ENCODE measurements around the gene SCGB3A1. TPM values are rescaled to one million over a fixed set of nuclear protein-coding genes. Genes with fewer than 3 reads are reported as not detected.

Gene SCGB3A1
- polyA plus RNA-seq, 1 donor (not counting 4 experiments of a cell fraction or from before 2014, with no cell fraction given) = not detected

DNA sequence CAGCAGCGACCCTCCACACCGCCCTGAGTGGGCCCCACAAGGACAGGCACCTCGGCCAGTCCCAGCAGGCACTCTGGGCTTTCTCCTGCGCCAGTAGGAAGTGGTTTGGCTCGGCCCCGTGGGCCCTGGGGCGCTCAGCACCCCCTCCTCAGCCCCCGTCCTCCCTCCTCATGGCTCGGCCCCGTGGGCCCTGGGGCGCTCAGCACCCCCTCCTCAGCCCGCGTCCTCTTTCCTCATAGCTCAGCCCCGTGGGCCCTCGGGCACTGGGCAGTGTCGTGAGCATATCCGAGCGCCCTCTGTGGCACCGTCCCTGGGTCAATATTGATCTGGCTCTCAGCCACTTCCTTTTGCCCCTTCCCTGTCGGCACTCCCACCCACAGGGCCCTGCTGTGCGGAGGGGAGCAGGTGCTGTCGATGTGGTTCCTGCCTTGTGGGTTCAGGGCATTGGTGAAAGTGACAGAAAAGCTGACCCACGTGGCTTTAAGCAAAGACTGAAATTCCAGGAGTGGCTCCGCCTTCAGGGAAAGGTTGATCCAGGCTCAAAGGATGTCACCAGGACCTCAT, 5.5 kb upstream of the SCGB3A1 start:
- TF ChIP-seq, protein P1, sequence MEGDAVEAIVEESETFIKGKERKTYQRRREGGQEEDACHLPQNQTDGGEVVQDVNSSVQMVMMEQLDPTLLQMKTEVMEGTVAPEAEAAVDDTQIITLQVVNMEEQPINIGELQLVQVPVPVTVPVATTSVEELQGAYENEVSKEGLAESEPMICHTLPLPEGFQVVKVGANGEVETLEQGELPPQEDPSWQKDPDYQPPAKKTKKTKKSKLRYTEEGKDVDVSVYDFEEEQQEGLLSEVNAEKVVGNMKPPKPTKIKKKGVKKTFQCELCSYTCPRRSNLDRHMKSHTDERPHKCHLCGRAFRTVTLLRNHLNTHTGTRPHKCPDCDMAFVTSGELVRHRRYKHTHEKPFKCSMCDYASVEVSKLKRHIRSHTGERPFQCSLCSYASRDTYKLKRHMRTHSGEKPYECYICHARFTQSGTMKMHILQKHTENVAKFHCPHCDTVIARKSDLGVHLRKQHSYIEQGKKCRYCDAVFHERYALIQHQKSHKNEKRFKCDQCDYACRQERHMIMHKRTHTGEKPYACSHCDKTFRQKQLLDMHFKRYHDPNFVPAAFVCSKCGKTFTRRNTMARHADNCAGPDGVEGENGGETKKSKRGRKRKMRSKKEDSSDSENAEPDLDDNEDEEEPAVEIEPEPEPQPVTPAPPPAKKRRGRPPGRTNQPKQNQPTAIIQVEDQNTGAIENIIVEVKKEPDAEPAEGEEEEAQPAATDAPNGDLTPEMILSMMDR (optimal IDR thresholded peaks at IDR 0.05 in 1 of 3, IDR thresholded peaks at IDR 0.05 in 1 of 3, conservative IDR thresholded peaks at IDR 0.05 in 1 of 3; ENCODE audit: extremely low read depth in 1 of 3, insufficient read depth in 2 of 3, low read length in 3 of 3) = no peak
- Histone ChIP-seq H3K9ac (ENCODE audit: control insufficient read depth, extremely low read depth, insufficient read depth, low read length) (no peak overlapping the region), H3K4me2 (ENCODE audit: control insufficient read depth, extremely low read depth, insufficient read depth, low read depth, low read length) (no peak overlapping the region), H3K36me3 (ENCODE audit: control insufficient read depth in 2 of 2, extremely low read depth in 1 of 2, insufficient read depth in 2 of 2, low read length in 2 of 2) (no peaks in the 10 kb centered on the region), H3K9me1 (ENCODE audit: control insufficient read depth, extremely low read depth, insufficient read depth, low read length) (no peaks in the 10 kb centered on the region), H3K4me1 (ENCODE audit: control insufficient read depth, extremely low read depth, insufficient read depth, low read length) (no peaks in the 10 kb centered on the region), H2AFZ (ENCODE audit: control insufficient read depth, low read length) (no peak overlapping the region), H3K79me2 (ENCODE audit: control insufficient read depth, insufficient read depth, low read length) (no peaks in the 10 kb centered on the region), H3K27ac (ENCODE audit: control insufficient read depth, insufficient read depth, low read length) (no peak overlapping the region), H3K4me3 (ENCODE audit: control insufficient read depth in 2 of 3, extremely low read depth in 1 of 3, insufficient read depth in 2 of 3, low read depth in 1 of 3, low read length in 3 of 3) (no peak overlapping the region), H3K27me3 (ENCODE audit: control insufficient read depth, extremely low read depth, insufficient read depth, low read length) (peaks cover 17% of the 10 kb centered on the region), H3K9me3 (ENCODE audit: control insufficient read depth, low read depth, low read length) (no peaks in the 10 kb centered on the region), H4K20me1 (ENCODE audit: control insufficient read depth, extremely low read depth, insufficient read depth, low read length) (no peaks in the 10 kb centered on the region)
- dilution Hi-C loops (cut with MboI; ENCODE audit: extremely low pct_ligation_motif_present, low sequenced_read_pairs) = no loop called here
- DNase-seq (ENCODE audit: low read depth, low spot score) (no peak), FAIRE-seq (no peak)

DNA sequence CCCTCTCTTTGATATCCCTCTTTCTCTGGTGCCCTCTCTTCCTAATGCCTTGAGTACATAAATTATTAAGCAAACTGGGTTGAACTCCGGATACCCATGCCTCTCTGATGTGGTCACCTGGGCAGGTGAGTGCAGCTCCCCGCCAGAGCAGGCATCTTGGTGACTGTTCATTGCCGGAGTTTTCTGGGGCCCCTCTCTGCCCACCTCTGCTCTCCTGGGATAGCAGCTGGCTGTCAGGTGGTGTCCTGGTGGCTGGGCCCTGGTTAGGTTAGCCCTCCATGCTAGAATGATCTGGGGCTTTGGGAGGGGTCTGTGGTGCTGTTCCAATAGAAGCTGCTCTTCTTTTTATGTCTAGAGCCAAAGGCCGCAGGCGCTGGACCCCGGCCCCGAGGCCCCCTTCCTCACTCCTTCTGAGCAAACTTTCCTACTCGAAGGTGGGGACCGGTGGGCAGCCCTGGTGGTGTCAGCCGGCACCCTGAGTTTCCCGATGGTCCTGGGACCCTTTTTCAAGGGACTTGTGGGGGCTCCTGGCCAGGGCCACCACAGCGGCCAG, 4.9 kb upstream of the SCGB3A1 start:
- H3K79me2 ChIP-seq (ENCODE audit: control insufficient read depth, insufficient read depth, low read length) = no peaks in the 10 kb centered on the region
- dilution Hi-C loops (cut with MboI; ENCODE audit: extremely low pct_ligation_motif_present, low sequenced_read_pairs) = no loop called here
- no peak overlapping the region for H3K4me3 ChIP-seq (ENCODE audit: control insufficient read depth in 2 of 3, extremely low read depth in 1 of 3, insufficient read depth in 2 of 3, low read depth in 1 of 3, low read length in 3 of 3)
- peaks cover 23% of the 10 kb centered on the region for H3K27me3 ChIP-seq (ENCODE audit: control insufficient read depth, extremely low read depth, insufficient read depth, low read length)
- no peaks in the 10 kb centered on the region for H3K9me1 ChIP-seq (ENCODE audit: control insufficient read depth, extremely low read depth, insufficient read depth, low read length)
- H3K9ac ChIP-seq (ENCODE audit: control insufficient read depth, extremely low read depth, insufficient read depth, low read length) = no peak overlapping the region
- no peaks in the 10 kb centered on the region for H3K36me3 ChIP-seq (ENCODE audit: control insufficient read depth in 2 of 2, extremely low read depth in 1 of 2, insufficient read depth in 2 of 2, low read length in 2 of 2)
- H4K20me1 ChIP-seq (ENCODE audit: control insufficient read depth, extremely low read depth, insufficient read depth, low read length) = no peaks in the 10 kb centered on the region
- TF ChIP-seq EZH2 (IDR thresholded peaks at IDR 0.05; ENCODE audit: low read length) = no peak
- TF ChIP-seq, protein P1 (optimal IDR thresholded peaks at IDR 0.05 in 1 of 3, IDR thresholded peaks at IDR 0.05 in 1 of 3, conservative IDR thresholded peaks at IDR 0.05 in 1 of 3; ENCODE audit: extremely low read depth in 1 of 3, insufficient read depth in 2 of 3, low read length in 3 of 3) = no peak
- H3K4me2 ChIP-seq (ENCODE audit: control insufficient read depth, extremely low read depth, insufficient read depth, low read depth, low read length) = no peak overlapping the region
- no peak overlapping the region for H2AFZ ChIP-seq (ENCODE audit: control insufficient read depth, low read length)
- no peak for DNase-seq (ENCODE audit: low read depth, low spot score)
- H3K27ac ChIP-seq (ENCODE audit: control insufficient read depth, insufficient read depth, low read length) = no peak overlapping the region
- no peaks in the 10 kb centered on the region for H3K9me3 ChIP-seq (ENCODE audit: control insufficient read depth, low read depth, low read length)
- no peak for FAIRE-seq
- no peaks in the 10 kb centered on the region for H3K4me1 ChIP-seq (ENCODE audit: control insufficient read depth, extremely low read depth, insufficient read depth, low read length)
